HG03571 (cell line): ENCODE results near the gene TRAPPC1.
A peak's percentile ranks its signal among the peaks of the same experiment; 100 is the strongest.

Experiments
- ATAC-seq: cut with Tn5 transposase; IDR thresholded peaks from one replicate; pipeline ENCODE4 v1.9.1; 2021; ENCODE audit not compliant: unreplicated experiment

Gene TRAPPC1

GRCh38 chr17:7903154-7904103 is 28.3 kb downstream of the TRAPPC1 start:
- ATAC-seq: no peak

- ATAC-seq: no peak
These were observed 34.0 kb downstream of the TRAPPC1 start for GRCh38 chr17:7897773-7898172.

GRCh38 chr17:7897090-7897489 is 34.7 kb downstream of the TRAPPC1 start:
- no peak for ATAC-seq

- no peak for ATAC-seq
These were observed 36.9 kb downstream of the TRAPPC1 start for GRCh38 chr17:7894866-7895265.

GRCh38 chr17:7894226-7894625 is 37.5 kb downstream of the TRAPPC1 start:
- ATAC-seq: no peak

GRCh38 chr17:7893187-7893880 is 38.4 kb downstream of the TRAPPC1 start:
- ATAC-seq: no peak

GRCh38 chr17:7889166-7889955 is 42.4 kb downstream of the TRAPPC1 start:
- no peak for ATAC-seq

- no peak for ATAC-seq
These were observed 43.4 kb downstream of the TRAPPC1 start, which contains the start of gene CHD3 for GRCh38 chr17:7888184-7888920. Gene CHD3 (plus strand): TSS chr17:7888789. CDS start chr17:7889001, 212 bp downstream.

- ATAC-seq: peak; percentile 53
These were observed 44.1 kb downstream of the TRAPPC1 start for GRCh38 chr17:7887482-7888183.

GRCh38 chr17:7887038-7887481 is 44.7 kb downstream of the TRAPPC1 start:
- ATAC-seq: no peak

- no peak for ATAC-seq
These were observed 45.3 kb downstream of the TRAPPC1 start for GRCh38 chr17:7886227-7887037.

GRCh38 chr17:7885367-7886226 is 46.1 kb downstream of the TRAPPC1 start:
- no peak for ATAC-seq

- no peak for ATAC-seq
These were observed 47.0 kb downstream of the TRAPPC1 start for GRCh38 chr17:7884581-7885366.

GRCh38 chr17:7883781-7884386 is 47.9 kb downstream of the TRAPPC1 start:
- no peak for ATAC-seq

- ATAC-seq: no peak
These were observed 49.1 kb downstream of the TRAPPC1 start for GRCh38 chr17:7882629-7883028.

GRCh38 chr17:7882068-7882467 is 49.7 kb downstream of the TRAPPC1 start:
- ATAC-seq: no peak
